ENCODE results near the gene ME3.

GRCh38 chr11:86431258-86431657, 241.2 kb downstream of the ME3 start:
- no peak for TF ChIP-seq GATA2 (IDR thresholded peaks at IDR 0.05; ENCODE audit: low read depth, low read length)
- TF ChIP-seq GATA3 (IDR thresholded peaks at IDR 0.05; ENCODE audit: low read depth, low read length) = no peak

All from SH-SY5Y (cell line).